Lower leg skin (tissue), 3 donors: ENCODE results near the gene PTPN13.

Source experiments
- CTCF ChIP-seq, 3 donors: fragments of 450-650 bp; IDR thresholded peaks; one replicate each; pipeline ENCODE4 v1.5.1; 2016; ENCODE audit warnings: antibody characterized with exemption in 3 of 3, mild to moderate bottlenecking in 3 of 3, moderate library complexity in 2 of 3
- POLR2A ChIP-seq, 2 donors: fragments of 450-650 bp; IDR thresholded peaks; one replicate each; pipeline ENCODE4 v1.6.1; 2016 to 2017; ENCODE audit warnings: antibody characterized with exemption in 2 of 2, mild to moderate bottlenecking in 1 of 2, moderate library complexity in 1 of 2

- TF ChIP-seq CTCF (IDR thresholded peaks at IDR 0.05) (no peak), POLR2A (IDR thresholded peaks at IDR 0.05) (no peak)
Measured at GRCh38 chr4:86551387-86551786, 42.7 kb upstream of the PTPN13 start.
